ENCODE results near the gene IDH3G. TPM values are rescaled to one million over a fixed set of nuclear protein-coding genes. Genes with fewer than 3 reads are reported as not detected.

The IDH3G gene
- total RNA-seq, 2 experiments from 2014 or later = 46.8 to 47.3 TPM

GRCh38 chrX:153792368-153792767 lies 1.8 kb downstream of the IDH3G start:
- Mint-ChIP-seq H3K27ac (no peak overlapping the region), H3K9me3 (no peaks in the 10 kb centered on the region), H3K27me3 (no peaks in the 10 kb centered on the region), H3K4me3 (peak overlapping the region; percentile 97), H3K4me1 (ENCODE audit: low read depth) (peaks cover 14% of the 10 kb centered on the region), H3K36me3 (ENCODE audit: low read depth) (peaks cover 17% of the 10 kb centered on the region)
- POLR2A ChIA-PET = no interaction called here
- intact Hi-C loops (cut with DNase I, micrococcal nuclease) = loop anchor here in 1 of 2 experiments (5.0 kb wide), 1 partner anchor 65 kb away; no protein-coding TSS in a partner anchor
- Histone ChIP-seq H3K4me3 (ENCODE audit: low read length) (no peak overlapping the region), H3K36me3 (ENCODE audit: insufficient read depth, low read length) (peaks cover 33% of the 10 kb centered on the region), H3K27ac (ENCODE audit: low read depth in 1 of 2, low read length in 2 of 2) (no peak overlapping the region), H3K27me3 (ENCODE audit: control insufficient read depth in 1 of 2, insufficient read depth in 2 of 2, low read length in 2 of 2) (no peaks in the 10 kb centered on the region), H3K9me3 (ENCODE audit: control insufficient read depth in 1 of 2, insufficient read depth in 1 of 2, low read length in 2 of 2) (no peaks in the 10 kb centered on the region), H3K4me1 (ENCODE audit: insufficient read depth, low read length) (peaks cover 44% of the 10 kb centered on the region)
- DNase-seq (no peak), ATAC-seq (ENCODE audit: poor library complexity) (no peak)
- no peak for TF ChIP-seq CTCF (IDR thresholded peaks at IDR 0.05)
- CTCF ChIA-PET = no interaction called here

DNA sequence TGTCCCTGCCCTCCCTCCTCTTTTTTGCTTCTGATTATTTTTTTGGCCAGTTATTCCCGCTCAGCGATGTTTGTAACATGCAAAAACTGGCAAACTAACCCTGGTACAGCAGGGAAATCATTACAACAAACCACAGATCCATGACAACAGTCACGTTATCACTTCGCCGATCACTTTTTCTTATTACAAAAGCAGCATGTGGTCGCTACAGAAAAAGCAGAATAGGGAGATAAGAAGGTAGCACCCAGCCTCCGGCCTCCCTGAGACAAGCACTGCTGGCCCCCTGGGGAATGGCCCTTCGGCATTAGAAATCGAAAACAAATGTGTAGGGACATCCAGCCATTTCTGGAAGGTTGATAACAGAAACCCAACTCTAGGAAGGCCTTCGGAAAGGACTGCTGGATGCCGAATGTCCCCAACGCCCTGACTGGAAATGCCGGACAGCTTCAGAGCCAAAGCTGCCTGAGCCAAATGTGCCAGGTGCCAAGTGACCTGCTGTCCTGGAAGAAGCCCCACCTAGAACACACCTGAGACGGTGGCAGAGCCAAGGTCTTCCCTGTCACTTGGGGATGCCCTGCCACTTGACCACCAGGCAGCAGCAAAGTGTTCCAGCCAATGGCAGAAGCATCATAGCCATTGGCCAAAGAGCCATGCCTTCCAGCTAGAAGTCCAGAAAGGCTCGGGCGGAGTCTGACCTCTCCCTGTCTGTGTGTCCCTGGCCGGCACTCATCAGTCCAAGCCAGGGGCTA lies 2.9 kb downstream of the IDH3G start:
- DNase-seq (no peak), ATAC-seq (ENCODE audit: poor library complexity) (no peak)
- Mint-ChIP-seq H3K27me3 (no peaks in the 10 kb centered on the region), H3K4me1 (ENCODE audit: low read depth) (peaks cover 13% of the 10 kb centered on the region), H3K4me3 (no peak overlapping the region), H3K36me3 (ENCODE audit: low read depth) (peaks cover 19% of the 10 kb centered on the region), H3K27ac (no peak overlapping the region), H3K9me3 (no peaks in the 10 kb centered on the region)
- no peaks in the 10 kb centered on the region for H3K27me3 ChIP-seq (ENCODE audit: control insufficient read depth in 1 of 2, insufficient read depth in 2 of 2, low read length in 2 of 2)
- peaks cover 38% of the 10 kb centered on the region for H3K4me1 ChIP-seq (ENCODE audit: insufficient read depth, low read length)
- intact Hi-C loops (cut with DNase I, micrococcal nuclease) = loop anchor here in 1 of 2 experiments (5.0 kb wide), 1 partner anchor 64 kb away; no protein-coding TSS in a partner anchor
- TF ChIP-seq CTCF (IDR thresholded peaks at IDR 0.05) = no peak
- CTCF ChIA-PET = no interaction called here
- H3K4me3 ChIP-seq (ENCODE audit: low read length) = no peak overlapping the region
- no peaks in the 10 kb centered on the region for H3K9me3 ChIP-seq (ENCODE audit: control insufficient read depth in 1 of 2, insufficient read depth in 1 of 2, low read length in 2 of 2)
- H3K36me3 ChIP-seq (ENCODE audit: insufficient read depth, low read length) = peaks cover 24% of the 10 kb centered on the region
- POLR2A ChIA-PET = interaction anchor here (0.6 kb wide), 1 partner anchor 158 kb away, joined by 3 read pairs; no protein-coding TSS in a partner anchor
- no peak overlapping the region for H3K27ac ChIP-seq (ENCODE audit: low read depth in 1 of 2, low read length in 2 of 2)

- intact Hi-C loops (cut with DNase I, micrococcal nuclease) = loop anchor here in 1 of 2 experiments (5.0 kb wide), 1 partner anchor 62 kb away; no protein-coding TSS in a partner anchor
- Histone ChIP-seq H3K4me3 (ENCODE audit: low read length) (no peak overlapping the region), H3K27me3 (ENCODE audit: control insufficient read depth in 1 of 2, insufficient read depth in 2 of 2, low read length in 2 of 2) (no peaks in the 10 kb centered on the region), H3K27ac (ENCODE audit: low read depth in 1 of 2, low read length in 2 of 2) (no peak overlapping the region), H3K9me3 (ENCODE audit: control insufficient read depth in 1 of 2, insufficient read depth in 1 of 2, low read length in 2 of 2) (no peaks in the 10 kb centered on the region), H3K36me3 (ENCODE audit: insufficient read depth, low read length) (peaks cover 26% of the 10 kb centered on the region), H3K4me1 (ENCODE audit: insufficient read depth, low read length) (peaks cover 24% of the 10 kb centered on the region)
- peaks cover 9% of the 10 kb centered on the region for H3K4me1 Mint-ChIP-seq (ENCODE audit: low read depth)
- H3K27ac Mint-ChIP-seq = no peak overlapping the region
- H3K27me3 Mint-ChIP-seq = no peaks in the 10 kb centered on the region
- no peak overlapping the region for H3K4me3 Mint-ChIP-seq
- no peak for ATAC-seq (ENCODE audit: poor library complexity)
- peaks cover 22% of the 10 kb centered on the region for H3K36me3 Mint-ChIP-seq (ENCODE audit: low read depth)
- no peak for DNase-seq
- H3K9me3 Mint-ChIP-seq = no peaks in the 10 kb centered on the region
- ChIA-PET POLR2A (no interaction called here), CTCF (no interaction called here)
- TF ChIP-seq CTCF (IDR thresholded peaks at IDR 0.05) = no peak
These were observed 4.5 kb downstream of the IDH3G start for GRCh38 chrX:153789654-153790053.

Data from CD4-positive, alpha-beta T cell (primary cell).